ENCODE measurements around the gene CCDC144A.
A peak's percentile ranks its signal among the peaks of the same experiment; 100 is the strongest.
"Not testable (repeated sequence)": the region's sequence is repeated elsewhere in the genome, so short reads cannot be mapped to it uniquely, and the experiment has no call there.

Gene CCDC144A, protein sequence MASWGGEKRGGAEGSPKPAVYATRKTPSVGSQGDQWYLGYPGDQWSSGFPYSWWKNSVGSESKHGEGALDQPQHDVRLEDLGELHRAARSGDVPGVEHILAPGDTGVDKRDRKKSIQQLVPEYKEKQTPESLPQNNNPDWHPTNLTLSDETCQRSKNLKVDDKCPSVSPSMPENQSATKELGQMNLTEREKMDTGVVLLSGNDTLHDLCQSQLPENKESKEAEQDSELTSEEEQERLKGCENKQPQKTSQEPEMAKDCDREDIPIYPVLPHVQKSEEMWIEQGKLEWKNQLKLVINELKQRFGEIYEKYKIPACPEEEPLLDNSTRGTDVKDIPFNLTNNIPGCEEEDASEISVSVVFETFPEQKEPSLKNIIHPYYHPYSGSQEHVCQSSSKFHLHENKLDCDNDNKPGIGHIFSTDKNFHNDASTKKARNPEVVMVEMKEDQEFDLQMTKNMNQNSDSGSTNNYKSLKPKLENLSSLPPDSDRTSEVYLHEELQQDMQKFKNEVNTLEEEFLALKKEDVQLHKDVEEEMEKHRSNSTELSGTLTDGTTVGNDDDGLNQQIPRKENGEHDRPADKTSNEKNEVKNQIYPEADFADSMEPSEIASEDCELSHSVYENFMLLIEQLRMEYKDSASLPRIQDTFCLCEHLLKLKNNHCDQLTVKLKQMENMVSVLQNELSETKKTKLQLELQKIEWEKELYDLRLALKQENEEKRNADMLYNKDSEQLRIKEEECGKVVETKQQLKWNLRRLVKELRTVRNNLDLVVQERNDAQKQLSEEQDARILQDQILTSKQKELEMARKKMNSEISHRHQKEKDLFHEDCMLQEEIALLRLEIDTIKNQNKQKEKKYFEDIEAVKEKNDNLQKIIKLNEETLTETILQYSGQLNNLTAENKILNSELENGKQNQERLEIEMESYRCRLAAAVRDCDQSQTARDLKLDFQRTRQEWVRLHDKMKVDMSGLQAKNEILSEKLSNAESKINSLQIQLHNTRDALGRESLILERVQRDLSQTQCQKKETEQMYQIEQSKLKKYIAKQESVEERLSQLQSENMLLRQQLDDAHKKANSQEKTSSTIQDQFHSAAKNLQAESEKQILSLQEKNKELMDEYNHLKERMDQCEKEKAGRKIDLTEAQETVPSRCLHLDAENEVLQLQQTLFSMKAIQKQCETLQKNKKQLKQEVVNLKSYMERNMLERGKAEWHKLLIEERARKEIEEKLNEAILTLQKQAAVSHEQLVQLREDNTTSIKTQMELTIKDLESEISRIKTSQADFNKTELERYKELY (N-terminal part only)

DNA sequence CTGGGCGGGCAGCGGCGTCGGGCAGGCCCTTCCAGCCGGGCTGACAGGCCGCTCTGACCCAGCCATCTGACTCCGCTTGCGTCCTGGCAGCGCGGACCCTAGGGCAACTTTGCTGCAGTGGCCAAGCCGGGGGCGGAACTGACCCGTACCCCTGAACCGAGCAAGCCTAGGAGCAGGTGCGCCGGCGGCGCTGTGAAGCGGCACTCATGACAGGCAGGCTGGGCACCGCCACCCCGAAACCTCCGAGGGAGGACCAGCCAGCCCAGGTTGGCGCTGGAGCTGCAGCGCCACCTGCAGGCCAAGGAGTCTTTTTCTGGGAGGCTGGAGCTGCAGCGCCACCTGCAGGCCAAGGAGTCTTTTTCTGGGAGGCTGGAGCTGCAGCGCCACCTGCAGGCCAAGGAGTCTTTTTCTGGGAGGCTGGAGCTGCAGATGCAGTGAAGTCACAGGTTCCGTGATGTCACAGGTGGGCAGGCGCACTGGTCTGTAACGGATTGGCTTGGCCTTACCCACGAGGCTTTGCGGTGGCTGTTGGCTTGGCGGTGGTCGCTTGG, at the start of gene CCDC144A:
Gene CCDC144A, plus strand, starts transcription at position 511 of the 551 bp plus-strand sequence. CDS start 160 bp downstream, outside the sequence.
- DNase-seq, result peak; percentile 44

DNA sequence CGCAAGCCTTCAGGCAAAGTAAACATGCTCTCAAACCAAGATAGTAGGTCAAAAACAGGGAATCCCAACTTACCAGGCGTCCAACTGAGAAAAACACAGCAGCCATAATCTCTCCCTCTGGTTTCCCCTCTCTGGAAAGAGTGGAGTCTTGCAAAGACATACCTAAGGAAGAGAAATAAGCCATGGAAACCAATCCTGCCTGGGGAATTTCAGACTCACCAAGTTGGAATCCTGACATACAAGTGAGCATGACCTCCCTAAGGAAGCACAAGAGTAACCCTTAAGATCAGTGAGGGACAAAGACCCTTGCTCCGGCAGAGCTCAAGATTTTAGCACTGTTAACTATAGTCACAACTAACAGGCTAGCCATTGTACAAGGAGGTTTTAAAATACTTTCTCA, 40.5 kb upstream of the CCDC144A start:
- DNase-seq, result no peak

DNA sequence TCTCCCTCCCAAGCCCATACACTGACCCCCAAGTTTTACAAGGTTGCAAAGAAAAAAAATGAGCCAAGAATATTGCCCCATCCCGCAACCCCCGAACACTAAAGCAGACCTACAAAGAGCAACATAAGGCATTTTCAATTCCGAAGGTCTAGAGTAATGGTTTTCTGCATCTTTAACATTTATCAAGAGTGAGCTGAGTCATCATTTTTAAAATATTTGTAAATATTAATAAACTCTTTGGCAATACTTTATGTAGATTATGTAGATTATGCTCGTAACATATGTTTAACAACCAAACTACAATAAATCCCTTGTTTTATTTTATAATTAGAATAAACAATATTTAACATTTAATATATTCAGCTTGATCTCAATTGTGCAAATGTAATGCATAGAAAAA, 37.8 kb upstream of the CCDC144A start:
- DNase-seq, result no peak

DNA sequence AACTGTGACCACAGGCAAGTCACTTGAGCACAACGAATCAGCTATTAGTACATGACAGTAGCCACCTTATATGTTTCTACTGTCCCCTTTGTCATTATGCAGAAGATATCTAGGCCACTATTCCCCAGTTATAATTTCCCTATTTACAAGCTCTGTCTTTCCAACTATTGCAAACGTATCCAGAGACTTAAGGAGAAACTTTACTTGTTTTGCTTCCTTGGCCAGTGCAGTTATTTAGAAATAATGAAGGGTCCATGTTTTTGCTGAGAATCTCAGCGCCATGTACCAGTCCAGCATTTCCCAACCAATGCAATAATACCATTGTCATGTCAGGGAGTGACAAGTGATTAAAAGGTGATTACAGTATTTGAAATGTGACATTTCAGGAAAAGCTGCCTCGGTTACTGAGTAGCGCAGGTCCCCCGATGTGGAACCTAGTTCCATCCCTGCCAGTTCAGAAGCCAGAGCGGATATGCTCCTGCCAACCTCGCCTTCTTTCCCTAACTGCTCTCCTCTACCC, 37.1 kb upstream of the CCDC144A start:
- peak; percentile 17 for DNase-seq

DNA sequence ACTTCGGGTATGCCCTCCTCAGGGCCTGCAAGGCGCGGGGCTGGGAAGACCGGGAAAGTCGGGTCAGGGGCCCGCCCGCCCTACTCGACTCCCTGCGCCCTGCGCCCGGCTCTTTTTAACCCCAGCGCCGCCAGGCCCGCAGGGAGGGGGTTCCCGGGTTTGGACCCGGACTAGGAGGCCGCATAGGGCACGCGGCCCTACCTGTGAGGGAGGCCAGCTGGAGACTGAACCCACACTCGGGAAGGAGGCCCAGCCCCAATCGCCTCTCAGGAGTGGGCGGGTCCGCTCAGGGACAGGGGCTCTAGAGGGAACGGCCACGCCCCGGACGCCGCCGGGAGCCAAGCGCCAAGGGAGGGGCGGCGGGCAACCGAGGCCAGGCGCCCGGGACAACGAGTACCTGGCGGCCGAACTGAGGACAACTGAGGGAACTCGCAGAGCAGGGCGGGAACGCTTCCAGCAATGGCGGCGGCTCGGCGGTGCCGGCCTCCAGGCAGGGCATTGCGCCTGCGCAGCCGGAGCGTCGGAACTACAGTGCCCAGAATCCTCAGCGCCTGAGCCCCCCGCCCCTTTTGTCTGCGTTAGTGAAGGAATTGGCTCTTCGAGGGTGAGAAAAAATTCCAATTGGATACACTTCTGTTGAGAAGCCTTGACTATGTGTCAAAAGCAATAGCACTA, 36.5 kb upstream of the CCDC144A start, which contains the start of gene ZNF624:
Gene ZNF624, minus strand, starts transcription at position 484 of the 675 bp plus-strand sequence.
- DNase-seq, result peak; percentile 94

DNA sequence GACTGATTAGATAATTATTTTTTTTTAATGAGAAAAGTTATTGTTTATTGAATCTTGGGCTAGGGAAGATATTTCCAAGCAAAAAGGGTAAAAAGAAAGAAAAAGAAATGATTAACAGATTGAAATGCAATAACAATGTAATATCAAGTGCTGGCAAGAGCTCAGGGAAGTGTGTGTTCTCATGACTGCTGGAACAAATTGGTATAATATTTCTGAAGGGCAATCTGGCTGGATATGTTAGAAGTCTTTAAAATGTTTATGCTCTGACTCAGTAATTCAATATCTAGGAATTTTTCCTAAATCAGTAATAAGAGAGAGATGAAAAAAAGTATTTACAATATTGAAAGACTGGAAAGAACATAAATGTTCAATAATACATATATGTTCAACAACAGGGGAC, 28.8 kb upstream of the CCDC144A start:
- no peak for DNase-seq

DNA sequence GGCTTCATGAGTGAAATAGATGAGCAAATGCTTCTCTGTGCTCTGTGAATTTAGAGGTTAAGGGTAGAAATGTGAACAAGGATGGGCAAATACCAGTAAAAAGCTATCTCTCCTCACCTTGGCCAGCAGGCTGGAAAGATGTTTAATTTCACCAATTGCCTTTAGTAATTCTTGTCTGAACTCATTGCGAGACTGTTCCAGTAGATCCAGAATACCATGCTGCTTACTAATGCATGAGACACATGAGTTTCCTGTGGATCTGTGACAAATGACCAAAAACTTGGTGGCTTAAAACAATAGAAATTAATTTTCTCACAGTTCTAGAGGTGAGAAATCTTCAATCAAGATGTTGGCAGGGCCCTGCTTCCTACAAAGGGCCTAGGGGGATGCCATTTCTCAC, 27.1 kb upstream of the CCDC144A start:
- no peak for DNase-seq

DNA sequence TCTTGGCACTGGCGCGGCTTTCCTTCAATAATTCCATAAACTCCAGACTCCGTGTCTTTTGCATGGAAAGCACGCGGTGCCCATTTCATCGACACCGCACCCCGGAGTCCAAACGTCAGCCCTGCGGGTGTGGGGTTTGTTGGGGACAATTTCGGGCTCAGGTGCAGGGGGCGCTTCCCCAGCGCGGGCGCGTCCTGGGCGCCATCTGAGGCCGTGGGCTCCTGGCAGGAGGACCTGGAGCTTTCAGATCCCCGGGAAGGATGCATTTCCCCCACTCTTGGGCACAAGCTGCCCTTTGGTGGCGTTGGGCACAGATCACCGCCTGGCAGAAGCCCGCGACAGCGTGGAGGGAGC, 23.5 kb upstream of the CCDC144A start:
- DNase-seq, result not testable (repeated sequence)

DNA sequence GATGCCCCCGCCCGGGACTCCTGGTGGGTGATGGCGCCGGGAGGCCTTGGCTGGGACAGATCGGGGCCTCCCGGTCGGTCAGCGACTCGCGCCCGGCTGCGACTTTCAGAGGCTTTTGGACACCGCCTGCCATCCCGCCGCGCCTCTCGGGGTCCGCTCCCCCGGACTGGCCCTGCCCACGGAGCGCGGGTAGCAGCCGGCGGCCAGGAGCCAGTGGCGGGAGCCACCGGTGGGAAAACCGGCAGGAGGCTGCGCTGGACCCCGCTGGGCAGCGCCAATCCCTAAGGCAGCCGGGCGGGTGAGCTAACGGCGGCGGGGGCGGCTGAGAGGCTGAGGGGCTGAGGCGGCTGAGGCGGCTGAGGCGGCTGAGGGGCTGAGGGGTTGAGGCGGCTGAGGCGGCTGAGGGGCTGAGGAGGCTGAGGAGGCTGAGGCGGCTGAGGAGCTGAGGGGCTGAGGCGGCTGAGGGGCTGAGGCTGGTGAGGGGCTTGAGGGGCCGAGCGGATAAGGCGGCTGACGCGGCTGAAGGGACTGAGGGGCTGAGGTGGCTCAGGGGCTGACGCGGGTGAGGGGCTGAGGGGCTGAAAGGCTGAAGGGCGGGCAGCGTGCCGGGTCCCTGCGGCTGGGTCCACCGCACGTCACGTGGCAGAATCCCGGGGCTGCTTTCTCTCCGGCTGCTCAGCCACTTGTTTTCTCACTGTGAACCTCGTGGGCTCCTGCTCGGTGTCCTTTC, 23.0 kb upstream of the CCDC144A start:
- peak; percentile 18 for DNase-seq

DNA sequence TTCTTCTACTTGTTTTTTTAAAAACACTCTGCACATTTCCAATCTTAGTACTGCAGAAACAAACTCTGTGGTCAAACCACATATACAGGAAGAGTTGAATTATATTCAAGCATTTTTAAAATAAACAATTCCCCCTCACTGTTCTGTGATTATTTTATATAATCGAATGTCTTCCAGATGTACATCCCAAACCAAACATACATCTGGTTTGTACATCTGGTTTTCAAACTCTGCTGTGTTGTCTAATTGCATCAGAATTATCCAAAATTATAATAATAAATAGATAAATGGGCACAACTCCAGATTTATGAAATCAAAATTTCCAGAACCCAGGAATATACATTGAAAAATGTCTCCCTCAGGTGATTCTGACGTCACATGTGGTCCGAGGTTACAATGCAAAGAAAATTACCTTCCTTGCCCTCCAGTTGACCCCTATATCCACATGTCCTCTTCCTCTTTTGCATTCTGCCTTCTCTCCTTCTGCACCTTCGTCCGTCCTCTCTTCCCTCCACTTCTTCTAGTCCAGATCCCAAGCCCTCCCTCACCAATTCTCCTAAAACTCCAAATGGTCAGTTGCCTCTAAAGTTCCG, 13.3 kb upstream of the CCDC144A start:
- DNase-seq, result no peak

DNA sequence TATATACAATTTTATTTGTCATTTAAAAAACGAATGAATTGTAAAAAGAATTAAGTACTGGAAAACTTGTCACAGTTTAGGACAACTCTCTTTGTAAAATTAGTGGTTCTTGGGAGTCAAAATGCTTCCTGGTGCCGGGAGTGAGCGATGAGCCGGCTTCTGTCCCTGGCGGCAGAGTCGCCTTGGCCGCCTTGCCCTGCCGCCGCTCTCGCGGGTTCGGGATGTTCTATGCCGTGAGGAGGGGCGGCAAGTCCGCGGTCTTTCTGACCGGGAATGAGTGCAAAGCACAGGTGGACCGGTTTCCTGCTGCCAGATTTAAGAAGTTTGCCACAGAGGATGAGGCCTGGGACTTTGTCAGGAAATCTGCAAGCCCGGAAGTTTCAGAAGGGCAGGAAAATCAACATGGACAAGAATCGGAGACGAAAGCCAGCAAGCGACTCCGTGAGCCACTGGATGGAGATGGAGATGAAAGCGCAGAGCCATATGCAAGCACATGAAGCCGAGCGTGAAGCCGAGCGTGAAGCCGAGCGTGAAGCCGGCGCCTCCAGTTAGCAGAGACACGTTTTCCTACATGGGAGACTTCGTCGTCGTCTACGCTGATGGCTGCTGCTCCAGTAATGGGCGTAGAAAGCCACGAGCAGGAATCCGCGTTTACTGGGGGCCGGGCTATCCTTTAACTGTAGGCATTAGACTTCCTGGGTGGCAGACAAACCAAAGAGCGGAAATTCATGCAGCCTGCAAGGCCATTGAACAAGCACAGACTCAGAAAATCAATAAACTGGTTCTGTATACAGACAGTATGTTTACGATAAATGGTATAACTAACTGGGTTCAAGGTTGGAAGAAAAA, 6.5 kb upstream of the CCDC144A start:
- not testable (repeated sequence) for DNase-seq

DNA sequence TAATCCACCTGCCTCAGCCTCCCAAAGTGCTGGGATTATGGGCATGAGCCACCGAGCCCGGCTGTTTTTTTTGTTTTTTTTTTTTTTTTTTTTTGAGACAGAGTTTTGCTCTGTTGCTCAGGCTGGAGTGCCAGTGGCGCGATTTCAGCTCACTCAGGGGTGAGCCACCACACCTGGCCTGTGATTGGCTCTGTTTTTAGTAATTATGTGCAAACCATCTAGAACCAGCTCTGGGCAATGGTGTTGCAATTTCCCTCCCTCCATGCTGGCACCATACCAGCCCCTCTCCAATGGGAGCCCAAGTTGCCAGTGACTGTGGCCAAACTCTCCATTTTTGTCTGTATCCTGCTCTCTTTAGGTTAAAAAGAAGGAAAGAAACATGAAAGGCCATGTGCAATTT, 4.0 kb upstream of the CCDC144A start:
- not testable (repeated sequence) for DNase-seq

DNA sequence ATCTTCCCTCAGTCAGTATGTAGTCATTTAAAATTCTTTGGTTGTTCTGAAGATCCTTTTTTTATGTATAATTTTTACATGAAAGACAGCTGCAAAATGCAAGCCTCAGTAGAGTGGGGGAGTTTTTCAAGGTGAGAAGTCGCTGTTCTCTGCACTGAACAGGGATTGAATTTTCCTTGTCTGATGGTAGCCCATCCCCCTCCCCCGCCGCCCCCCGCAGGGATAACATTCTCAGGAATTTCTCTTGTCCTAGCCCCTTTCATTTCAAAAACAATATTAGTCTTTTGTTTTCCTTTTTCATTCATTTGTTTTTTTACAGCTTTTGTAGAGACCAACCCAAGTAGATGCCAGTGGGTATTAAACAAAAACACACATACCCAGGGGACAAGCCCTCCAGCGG, 2.9 kb upstream of the CCDC144A start:
- DNase-seq, result not testable (repeated sequence)

DNA sequence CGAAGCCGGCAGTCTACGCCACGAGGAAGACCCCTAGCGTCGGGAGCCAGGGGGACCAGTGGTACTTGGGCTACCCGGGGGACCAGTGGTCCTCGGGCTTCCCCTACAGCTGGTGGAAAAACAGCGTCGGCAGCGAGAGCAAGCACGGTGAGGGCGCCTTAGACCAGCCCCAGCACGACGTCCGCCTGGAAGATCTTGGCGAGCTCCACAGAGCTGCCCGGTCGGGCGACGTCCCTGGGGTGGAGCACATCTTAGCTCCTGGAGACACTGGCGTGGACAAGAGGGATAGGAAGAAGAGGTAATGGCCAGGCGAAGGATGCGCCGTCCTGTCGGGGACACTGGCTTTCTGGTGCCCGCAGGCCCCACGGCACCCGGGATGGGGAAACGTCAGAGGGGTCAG, 406 bp downstream of the CCDC144A start:
- not testable (repeated sequence) for DNase-seq

DNA sequence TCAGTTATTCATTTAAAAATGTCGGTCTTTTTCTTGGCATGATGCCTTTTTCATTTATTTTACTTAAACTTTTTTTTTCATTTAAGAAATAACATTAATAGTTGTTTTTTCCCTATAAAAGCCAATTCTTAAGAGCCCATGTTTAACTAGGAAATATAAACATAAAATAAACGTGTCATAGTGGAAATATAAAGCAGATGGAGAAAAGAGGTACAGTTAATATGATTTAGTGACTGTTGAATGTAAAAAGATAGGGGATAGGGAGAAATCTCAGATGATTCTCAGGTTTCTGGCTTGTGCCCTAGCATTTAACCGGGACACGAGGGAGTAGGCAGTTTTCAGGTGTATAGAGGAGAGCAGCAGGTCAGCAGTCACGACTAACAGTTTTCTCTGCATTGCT, 7.6 kb downstream of the CCDC144A start:
- not testable (repeated sequence) for DNase-seq

DNA sequence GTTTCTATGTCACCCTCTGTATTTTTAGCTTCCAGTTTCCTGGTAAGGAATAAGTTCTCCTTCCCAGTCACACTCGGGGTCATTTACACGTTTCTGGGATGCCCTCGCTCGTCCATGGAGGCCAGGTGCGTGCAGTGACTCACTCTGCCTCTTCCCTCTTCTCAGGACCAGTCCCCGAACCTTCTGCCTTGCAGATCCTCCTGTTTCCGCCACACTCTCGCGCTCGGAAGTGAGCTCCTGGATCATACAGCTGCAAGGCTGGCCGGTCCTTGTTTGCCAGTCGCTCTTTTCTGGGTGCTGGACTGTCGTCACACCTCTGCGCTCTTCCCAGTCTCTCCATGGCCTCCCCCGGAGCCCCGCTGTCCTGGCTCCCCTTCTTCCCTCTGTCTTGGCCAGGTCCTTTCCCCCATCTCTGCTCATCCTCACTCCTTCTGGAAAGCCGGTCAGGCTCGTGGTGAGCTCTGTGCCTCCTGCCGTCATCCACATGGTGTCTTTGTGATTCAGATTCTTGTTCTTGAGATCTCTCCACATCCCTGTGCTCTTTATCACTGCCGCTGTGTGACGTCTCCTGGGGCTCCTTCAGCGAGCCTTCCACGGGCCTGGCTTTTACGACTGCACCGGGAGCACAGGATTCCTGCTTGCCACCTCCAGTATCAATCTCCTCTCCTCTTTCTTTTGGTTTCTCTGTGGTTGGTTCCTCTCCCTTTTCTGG, 55.6 kb downstream of the CCDC144A start:
- DNase-seq, result not testable (repeated sequence)

DNA sequence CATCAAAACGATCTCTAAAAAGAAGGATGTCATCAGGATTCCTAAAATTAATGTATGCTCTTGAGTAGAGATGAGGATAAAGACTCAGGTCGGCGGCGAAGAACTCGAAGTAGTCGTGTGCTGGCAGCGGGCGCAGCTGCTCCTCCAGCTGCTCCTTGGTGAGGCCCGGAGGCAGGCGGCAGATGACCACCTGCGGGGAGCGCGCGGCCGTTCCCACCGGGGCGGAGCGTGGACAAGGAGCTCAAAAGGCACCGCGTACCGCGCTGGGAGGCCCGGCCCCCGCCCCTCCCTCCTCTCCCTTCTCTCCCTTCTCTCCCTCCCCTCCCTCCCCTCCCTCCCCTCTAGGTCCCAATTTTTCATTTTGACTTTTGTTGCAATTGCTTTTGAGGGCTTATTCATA, 56.5 kb downstream of the CCDC144A start:
- not testable (repeated sequence) for DNase-seq

DNA sequence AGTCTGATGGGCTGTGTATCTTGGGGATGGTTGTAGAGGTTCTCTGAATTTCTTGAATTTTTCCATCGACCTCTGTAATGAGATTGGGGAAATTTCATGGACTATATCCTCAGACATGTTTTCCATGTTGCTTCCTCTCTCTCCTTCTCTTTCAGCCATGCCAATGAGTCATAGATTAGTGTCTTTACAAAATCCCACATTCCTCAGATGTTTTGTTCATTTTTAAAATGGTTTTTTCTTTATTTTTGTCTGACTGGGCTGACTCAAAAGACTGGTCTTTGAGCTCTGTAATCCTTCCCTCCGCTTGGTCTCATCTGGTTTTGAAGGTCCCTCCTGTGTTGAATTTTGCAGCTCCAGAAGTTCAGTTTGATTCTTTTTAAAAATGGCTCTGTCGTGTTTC, 60.5 kb downstream of the CCDC144A start:
- not testable (repeated sequence) for DNase-seq

Measured in hematopoietic multipotent progenitor cell treated with erythropoietin and hydrocortisone succinate and interleukin-3 and kit ligand, for 4 days (in vitro differentiated cells).